MCF 10A (cell line): ENCODE data around the gene SPATS2L. TPM values are rescaled to one million over a fixed set of nuclear protein-coding genes. Genes with fewer than 3 reads are reported as not detected.

ENCODE experiments used
- BruUV-seq: library from RNA; stranded (reverse); fragments of 400-500 nt; replicated peaks from 2 replicates; lab custom pipeline; 2021; lab: Mats Ljungman, UMichigan
- CTCF ChIA-PET: fragments of 300-600 bp; sonication (Branson Sonifier 250); formaldehyde crosslinking; extraction: SDS; loops from one replicate; lab custom pipeline; 2021; ENCODE audit warnings: antibody characterized with exemption, inconsistent platforms; lab: Yijun Ruan, JAX
- POLR2A ChIA-PET: fragments of 300-600, 350-650 bp; sonication (Branson Sonifier 250); formaldehyde crosslinking; extraction: SDS; loops from one replicate; lab custom pipeline; 2020; ENCODE audit warnings: antibody characterized with exemption, inconsistent platforms; lab: Yijun Ruan, JAX
- DNase-seq: peaks from one replicate; pipeline ENCODE4 v3.0.0-alpha.2; 2018; ENCODE audit not compliant: unreplicated experiment
- H3K27ac Mint-ChIP-seq: one replicate; pipeline ENCODE4 v1.8.0; 2022; ENCODE audit warnings: mild to moderate bottlenecking, low read depth, mixed read lengths; ENCODE audit not compliant: unreplicated experiment
- H3K27me3 Mint-ChIP-seq: one replicate; pipeline ENCODE4 v1.8.0; 2022; ENCODE audit warnings: mixed read lengths; ENCODE audit not compliant: insufficient read depth, unreplicated experiment
- H3K36me3 Mint-ChIP-seq: one replicate; pipeline ENCODE4 v1.8.0; 2022; ENCODE audit warnings: mild to moderate bottlenecking, moderate library complexity, mixed read lengths; ENCODE audit not compliant: insufficient read depth, unreplicated experiment
- H3K4me1 Mint-ChIP-seq: one replicate; pipeline ENCODE4 v1.8.0; 2022; ENCODE audit warnings: mixed read lengths; ENCODE audit not compliant: insufficient read depth, unreplicated experiment
- H3K4me3 Mint-ChIP-seq: one replicate; pipeline ENCODE4 v1.8.0; 2022; ENCODE audit warnings: mild to moderate bottlenecking, moderate library complexity, mixed read lengths; ENCODE audit not compliant: unreplicated experiment
- H3K9me3 Mint-ChIP-seq: one replicate; pipeline ENCODE4 v1.8.0; 2022; ENCODE audit warnings: mixed read lengths; ENCODE audit not compliant: unreplicated experiment
- CTCF ChIP-seq: fragments of 200-600 bp; IDR thresholded peaks from one replicate; pipeline ENCODE4 v1.8.0; 2022; ENCODE audit warnings: antibody characterized with exemption, mild to moderate bottlenecking; ENCODE audit not compliant: unreplicated experiment
- intact Hi-C: fragments of 100-400 bp; cut with micrococcal nuclease; formaldehyde crosslinking; loops from 2 replicates; pipeline ENCODE4 v1.14.1; 2022
- total RNA-seq: library from RNA; stranded (reverse); gene quantifications from 2 replicates; pipeline ENCODE4 v1.2.3, GENCODE V29; 2022

The SPATS2L gene
- total RNA-seq, 1 experiment from 2014 or later = 68.3 TPM

GRCh38 chr2:200431996-200432705 lies 125.7 kb downstream of the SPATS2L start:
- Mint-ChIP-seq H3K27ac (no peak overlapping the region), H3K36me3 (peaks cover 25% of the 10 kb centered on the region), H3K27me3 (no peaks in the 10 kb centered on the region), H3K4me3 (no peak overlapping the region), H3K9me3 (peaks cover 11% of the 10 kb centered on the region), H3K4me1 (peaks cover 13% of the 10 kb centered on the region)
- CTCF ChIA-PET = no interaction called here
- no TSS peak for BruUV-seq
- intact Hi-C loops = no loop called here
- peak; percentile 11 for DNase-seq
- no peak for TF ChIP-seq CTCF
- POLR2A ChIA-PET = interaction anchor here (0.6 to 0.7 kb wide), 2 partner anchors 94 to 114 kb away, joined by 3 to 4 read pairs; partner anchors contain the start of gene SGO2

GRCh38 chr2:200435379-200435778 lies 128.9 kb downstream of the SPATS2L start:
- Mint-ChIP-seq H3K4me3 (no peak overlapping the region), H3K27ac (no peak overlapping the region), H3K4me1 (peaks cover 13% of the 10 kb centered on the region), H3K9me3 (peaks cover 11% of the 10 kb centered on the region), H3K36me3 (peaks cover 26% of the 10 kb centered on the region), H3K27me3 (no peaks in the 10 kb centered on the region)
- intact Hi-C loops = no loop called here
- POLR2A ChIA-PET = no interaction called here
- no TSS peak for BruUV-seq
- CTCF ChIA-PET = interaction anchor here (0.6 kb wide), 1 partner anchor 279 kb away, joined by 3 read pairs; no protein-coding TSS in a partner anchor
- no peak for DNase-seq
- no peak for TF ChIP-seq CTCF

- Mint-ChIP-seq H3K4me1 (no peaks in the 10 kb centered on the region), H3K9me3 (no peaks in the 10 kb centered on the region), H3K27me3 (no peaks in the 10 kb centered on the region), H3K36me3 (peaks cover 24% of the 10 kb centered on the region), H3K27ac (no peak overlapping the region), H3K4me3 (no peak overlapping the region)
- BruUV-seq = no TSS peak
- DNase-seq = no peak
- intact Hi-C loops = no loop called here
- TF ChIP-seq CTCF = no peak
- ChIA-PET CTCF (no interaction called here), POLR2A (no interaction called here)
Measured at GRCh38 chr2:200438251-200438650, 131.8 kb downstream of the SPATS2L start.

- ChIA-PET POLR2A (no interaction called here), CTCF (no interaction called here)
- Mint-ChIP-seq H3K4me3 (no peak overlapping the region), H3K4me1 (no peaks in the 10 kb centered on the region), H3K27ac (no peak overlapping the region), H3K36me3 (peaks cover 30% of the 10 kb centered on the region), H3K9me3 (no peaks in the 10 kb centered on the region), H3K27me3 (no peaks in the 10 kb centered on the region)
- no peak for DNase-seq
- intact Hi-C loops = no loop called here
- no TSS peak for BruUV-seq
- TF ChIP-seq CTCF = no peak
Measured at GRCh38 chr2:200438846-200439245, 132.4 kb downstream of the SPATS2L start.
